PC-9 (cell line): ENCODE data around the gene PIN4. TPM values are rescaled to one million over a fixed set of nuclear protein-coding genes. Genes with fewer than 3 reads are reported as not detected.

Experiments
- BruUV-seq: library from RNA; stranded (reverse); fragments of 400-500 nt; replicated peaks from 2 replicates; lab custom pipeline; 2021; lab: Mats Ljungman, UMichigan
- CTCF ChIA-PET: fragments of 300-600 bp; sonication (Branson Sonifier 250); formaldehyde crosslinking; loops from one replicate; lab custom pipeline; 2022; ENCODE audit warnings: antibody characterized with exemption; lab: Charles Lee
- POLR2A ChIA-PET: fragments of 300-600 bp; sonication (Branson Sonifier 250); formaldehyde crosslinking; loops from one replicate; lab custom pipeline; 2022; ENCODE audit warnings: antibody characterized with exemption; ENCODE audit not compliant: unreplicated experiment; lab: Charles Lee
- DNase-seq, 2 experiments: peaks; one replicate each; pipeline versions ENCODE4 v3.0.0 to v3.0.0-alpha.2; 2015 to 2022; ENCODE audit warnings: mixed read lengths in 1 of 2
- H2AFZ ChIP-seq: fragments of 200-600 bp; sonication (generic); 2 replicates; pipeline ENCODE4 v1.8.1; 2017; ENCODE audit warnings: antibody characterized with exemption
- H3F3A ChIP-seq: fragments of 200-600 bp; sonication (generic); 2 replicates; pipeline ENCODE4 v1.8.1; 2017; ENCODE audit warnings: antibody characterized with exemption, mild to moderate bottlenecking, low read depth; ENCODE audit not compliant: insufficient read depth
- H3K27ac ChIP-seq: fragments of 200-600 bp; sonication (generic); 2 replicates; pipeline ENCODE4 v1.6.1; 2016; ENCODE audit warnings: mixed run types
- H3K27me3 ChIP-seq: fragments of 200-600 bp; sonication (generic); 2 replicates; pipeline ENCODE4 v1.6.1; 2016; ENCODE audit warnings: low read depth, mixed run types; ENCODE audit not compliant: insufficient read depth
- H3K36me3 ChIP-seq: fragments of 200-600 bp; sonication (generic); 2 replicates; pipeline ENCODE4 v1.6.1; 2016; ENCODE audit warnings: low read depth, mixed run types
- H3K4me1 ChIP-seq: fragments of 200-600 bp; sonication (generic); replicated peaks from 2 replicates; pipeline ENCODE4 v1.6.1; 2016; ENCODE audit warnings: mixed run types; ENCODE audit not compliant: insufficient read depth
- H3K4me2 ChIP-seq: fragments of 200-600 bp; sonication (generic); 2 replicates; pipeline ENCODE4 v1.6.1; 2017; ENCODE audit warnings: mixed run types
- H3K4me3 ChIP-seq: fragments of 200-600 bp; sonication (generic); 2 replicates; pipeline ENCODE4 v1.6.1; 2016; ENCODE audit warnings: mixed run types
- H3K79me2 ChIP-seq: fragments of 200-600 bp; sonication (generic); 2 replicates; pipeline ENCODE4 v1.6.1; 2017; ENCODE audit warnings: low read depth, mixed run types
- H3K9me2 ChIP-seq: fragments of 200-600 bp; sonication (generic); 2 replicates; pipeline ENCODE4 v1.8.1; 2017; ENCODE audit warnings: mild to moderate bottlenecking; ENCODE audit not compliant: insufficient read depth
- H3K9me3 ChIP-seq: fragments of 200-600 bp; sonication (generic); 2 replicates; pipeline ENCODE4 v1.8.1; 2016; ENCODE audit warnings: low read depth; ENCODE audit not compliant: insufficient read depth
- H4K20me1 ChIP-seq: fragments of 200-600 bp; sonication (generic); 2 replicates; pipeline ENCODE4 v1.8.1; 2017; ENCODE audit not compliant: insufficient read depth
- CTCF ChIP-seq: fragments of 200-600 bp; sonication (generic); conservative IDR thresholded peaks from 2 replicates; pipeline ENCODE4 v1.6.1; 2017; ENCODE audit warnings: mixed run types, antibody characterized with exemption, mild to moderate bottlenecking, moderate library complexity
- EZH2 ChIP-seq: fragments of 200-600 bp; sonication (generic); IDR thresholded peaks from 2 replicates; pipeline ENCODE4 v1.8.0; 2017; ENCODE audit warnings: antibody characterized with exemption, low read depth
- intact Hi-C: fragments of 100-400 bp; cut with micrococcal nuclease; formaldehyde crosslinking; loops from one replicate; pipeline ENCODE4 v1.10.0; 2022; ENCODE audit not compliant: unreplicated experiment
- total RNA-seq: library from RNA; stranded (reverse); gene quantifications from 2 replicates; pipeline ENCODE4 v1.2.3, GENCODE V29; 2021

The PIN4 gene
- total RNA-seq, 1 experiment from 2014 or later, result 9.7 TPM

- H3K4me2 ChIP-seq, result no peak overlapping the region
- no peaks in the 10 kb centered on the region for H3K4me1 ChIP-seq
- intact Hi-C loops, result no loop called here
- ChIA-PET CTCF (no interaction called here), POLR2A (no interaction called here)
- H3K27ac ChIP-seq, result no peak overlapping the region
- H3K79me2 ChIP-seq, result no peaks in the 10 kb centered on the region
- H2AFZ ChIP-seq, result no peak overlapping the region
- no peak for TF ChIP-seq EZH2
- TF ChIP-seq CTCF, result no peak
- H3K36me3 ChIP-seq, result no peaks in the 10 kb centered on the region
- DNase-seq, result no peak
- no peaks in the 10 kb centered on the region for H3K9me2 ChIP-seq
- H4K20me1 ChIP-seq, result no peaks in the 10 kb centered on the region
- H3K9me3 ChIP-seq, result no peaks in the 10 kb centered on the region
- peaks cover 30% of the 10 kb centered on the region for H3K27me3 ChIP-seq
- H3F3A ChIP-seq, result no peaks in the 10 kb centered on the region
- no peak overlapping the region for H3K4me3 ChIP-seq
- no TSS peak for BruUV-seq
Measured at GRCh38 chrX:72145181-72145580, 36.4 kb upstream of the PIN4 start.

- CTCF ChIA-PET, result no interaction called here
- BruUV-seq, result no TSS peak
- intact Hi-C loops, result no loop called here
Measured at GRCh38 chrX:72146527-72146926, 35.0 kb upstream of the PIN4 start.

GRCh38 chrX:72158773-72159172, 22.8 kb upstream of the PIN4 start:
- Histone ChIP-seq H3K36me3 (no peaks in the 10 kb centered on the region), H3K79me2 (no peaks in the 10 kb centered on the region), H3K4me2 (no peak overlapping the region), H2AFZ (no peak overlapping the region), H4K20me1 (no peaks in the 10 kb centered on the region), H3K9me2 (no peaks in the 10 kb centered on the region), H3K9me3 (no peaks in the 10 kb centered on the region), H3K4me1 (no peaks in the 10 kb centered on the region), H3K4me3 (no peak overlapping the region), H3F3A (no peaks in the 10 kb centered on the region), H3K27me3 (peaks cover 7% of the 10 kb centered on the region; the same call in 1 of the 2 replicates), H3K27ac (no peak overlapping the region)
- ChIA-PET CTCF (no interaction called here), POLR2A (no interaction called here)
- no peak for TF ChIP-seq EZH2
- TF ChIP-seq CTCF, result no peak
- intact Hi-C loops, result no loop called here
- BruUV-seq, result no TSS peak
- no peak for DNase-seq

More at GRCh38 chrX:72146527-72146926, 35.0 kb upstream of the PIN4 start:
- Histone ChIP-seq H3K27ac (no peak overlapping the region), H3K9me3 (no peaks in the 10 kb centered on the region), H4K20me1 (no peaks in the 10 kb centered on the region), H3K36me3 (no peaks in the 10 kb centered on the region), H3F3A (no peaks in the 10 kb centered on the region), H3K4me3 (no peak overlapping the region), H3K4me1 (no peaks in the 10 kb centered on the region), H3K9me2 (no peaks in the 10 kb centered on the region), H3K27me3 (peaks cover 17% of the 10 kb centered on the region), H2AFZ (no peak overlapping the region), H3K4me2 (no peak overlapping the region), H3K79me2 (no peaks in the 10 kb centered on the region)
- TF ChIP-seq CTCF (no peak), EZH2 (no peak)
- POLR2A ChIA-PET, result no interaction called here
- no peak for DNase-seq
